Activated T-cell treated with anti-CD3 and anti-CD28 coated beads, Interleukin-2, amount 50 U/mL, for 1 hour (primary cell): Measurements from ENCODE around the gene C17orf113.
A peak's percentile ranks its signal among the peaks of the same experiment; 100 is the strongest.

Experiments
- DNase-seq: peaks from one replicate; pipeline ENCODE4 v3.0.0-alpha.2; 2020

The C17orf113 gene

GRCh38 chr17:42072323-42073187 is 22.2 kb upstream of the C17orf113 start:
- DNase-seq, result no peak

DNA sequence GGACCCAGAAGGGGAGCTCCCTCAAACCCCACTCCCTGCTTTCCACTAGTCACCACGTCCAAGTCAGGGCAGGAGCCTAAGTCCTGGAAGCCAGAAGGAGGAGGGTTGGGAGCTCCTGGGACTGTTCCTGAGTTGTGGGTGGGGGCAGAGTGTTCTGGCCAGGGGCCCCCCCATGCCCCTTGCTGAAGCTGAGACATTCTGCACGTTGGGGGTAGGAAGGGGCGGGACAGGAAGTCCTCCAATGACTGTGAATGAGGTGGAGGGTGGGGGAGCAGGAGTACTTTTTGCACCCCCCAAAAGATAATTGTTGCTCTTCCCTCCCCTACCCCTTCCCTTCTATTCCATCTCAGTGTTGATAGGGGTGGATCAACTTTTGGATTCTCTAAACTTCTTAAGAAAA is 21.4 kb upstream of the C17orf113 start:
- DNase-seq, result no peak

DNA sequence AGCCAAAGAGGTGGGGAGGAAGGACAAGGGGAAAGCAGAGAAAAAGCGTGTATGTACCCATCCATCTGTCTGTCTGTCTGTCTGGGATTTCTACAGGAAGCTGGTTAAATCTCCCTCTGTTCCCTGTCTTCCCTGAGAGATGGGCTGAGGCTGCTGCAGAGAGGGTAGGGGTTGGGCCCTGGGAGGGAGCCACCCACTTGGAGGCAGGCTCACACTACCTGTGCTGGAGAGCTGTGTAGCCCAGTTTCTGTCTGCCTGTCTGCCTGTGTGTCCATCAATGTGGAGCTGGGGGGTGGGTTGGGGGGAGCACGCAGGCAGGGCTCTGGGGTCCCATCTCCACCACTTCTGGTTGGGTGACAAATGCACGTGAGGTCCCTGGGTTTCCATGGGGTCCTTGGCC is 18.6 kb upstream of the C17orf113 start:
- DNase-seq, result no peak

GRCh38 chr17:42067371-42068091 is 17.1 kb upstream of the C17orf113 start:
- DNase-seq, result peak; percentile 76

- no peak for DNase-seq
Observed at GRCh38 chr17:42065201-42065600, 14.8 kb upstream of the C17orf113 start.

DNA sequence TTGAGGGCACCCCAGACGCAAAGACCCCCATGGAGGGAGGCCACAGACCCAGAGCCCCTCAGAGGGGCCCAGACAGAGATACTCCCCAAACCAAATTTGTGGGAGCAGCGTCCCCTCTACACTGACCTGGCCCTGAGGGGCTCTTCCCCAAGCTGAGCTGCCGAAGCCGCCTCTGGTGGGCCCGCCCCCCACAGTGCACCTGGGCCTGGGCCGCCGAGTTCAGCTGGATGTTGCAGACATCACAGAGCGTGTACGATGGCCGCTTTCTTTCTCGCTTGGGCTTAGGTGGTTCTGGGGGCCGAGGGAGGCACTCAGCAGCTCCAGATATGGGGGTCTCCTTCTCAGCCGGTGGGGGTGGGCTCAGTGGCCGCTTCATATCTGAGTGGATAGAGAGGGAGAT is 12.3 kb upstream of the C17orf113 start:
- DNase-seq, result no peak

DNA sequence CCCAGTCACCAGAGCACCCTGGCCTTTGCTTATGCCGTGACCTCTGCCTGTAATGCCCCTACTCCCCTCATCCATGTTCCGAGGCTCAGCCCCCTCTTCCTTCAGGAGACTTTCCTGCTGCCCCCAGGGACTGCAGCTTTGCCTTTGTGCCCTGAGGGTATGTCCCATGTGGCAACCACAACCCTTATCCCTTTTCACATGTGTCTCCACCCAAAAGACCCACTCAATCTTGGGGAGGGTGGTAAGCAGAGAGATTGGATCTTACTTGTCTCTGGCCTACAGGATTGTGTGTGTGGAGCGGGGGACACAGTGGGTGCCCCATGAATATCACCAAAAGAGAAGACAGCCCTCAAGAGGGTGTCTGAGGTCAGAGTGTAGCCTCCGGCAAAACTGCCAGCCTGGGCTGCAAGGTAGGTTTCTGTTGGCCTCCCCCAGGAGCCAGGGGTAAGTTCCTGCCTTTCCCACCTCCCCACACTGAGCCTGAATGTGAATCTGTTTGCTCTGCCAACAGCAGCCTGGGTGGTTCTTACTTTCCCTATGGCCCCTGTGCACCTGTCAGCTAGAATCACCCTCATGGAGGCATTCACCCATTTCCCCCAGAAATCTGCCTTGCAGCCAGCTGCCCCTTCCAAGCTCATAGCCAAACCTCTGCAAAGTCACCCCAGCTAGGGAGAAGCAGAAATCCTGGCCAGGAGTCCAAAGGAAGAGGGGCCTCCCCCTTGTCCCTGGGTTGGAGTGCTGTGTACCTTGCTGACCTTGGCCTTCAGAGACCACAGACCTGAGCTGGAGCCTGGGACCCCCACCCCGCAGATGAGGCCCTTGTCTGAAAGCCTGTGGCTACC is 11.5 kb upstream of the C17orf113 start:
- DNase-seq, result no peak

- DNase-seq, result no peak
Observed at GRCh38 chr17:42060231-42060630, 9.8 kb upstream of the C17orf113 start.

DNA sequence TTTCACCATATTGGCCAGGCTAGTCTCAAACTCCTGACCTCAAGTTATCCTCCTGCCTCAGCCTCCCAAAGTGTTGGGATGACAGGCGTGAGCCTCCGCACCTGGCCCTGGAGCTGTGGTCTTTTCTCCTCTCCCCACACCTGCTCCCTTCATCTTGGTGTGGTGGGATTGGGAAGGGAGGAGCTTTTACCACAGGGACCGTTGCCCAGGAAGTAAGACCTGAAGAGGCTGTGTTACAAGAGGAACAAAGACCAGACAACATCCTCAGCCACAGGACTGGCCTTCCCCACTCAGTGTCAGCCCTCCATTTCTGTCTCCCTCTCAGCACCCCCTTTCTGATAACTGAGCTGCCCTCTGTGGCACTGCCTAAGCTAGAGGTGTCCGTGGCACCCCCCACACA is 9.4 kb upstream of the C17orf113 start:
- DNase-seq, result no peak

DNA sequence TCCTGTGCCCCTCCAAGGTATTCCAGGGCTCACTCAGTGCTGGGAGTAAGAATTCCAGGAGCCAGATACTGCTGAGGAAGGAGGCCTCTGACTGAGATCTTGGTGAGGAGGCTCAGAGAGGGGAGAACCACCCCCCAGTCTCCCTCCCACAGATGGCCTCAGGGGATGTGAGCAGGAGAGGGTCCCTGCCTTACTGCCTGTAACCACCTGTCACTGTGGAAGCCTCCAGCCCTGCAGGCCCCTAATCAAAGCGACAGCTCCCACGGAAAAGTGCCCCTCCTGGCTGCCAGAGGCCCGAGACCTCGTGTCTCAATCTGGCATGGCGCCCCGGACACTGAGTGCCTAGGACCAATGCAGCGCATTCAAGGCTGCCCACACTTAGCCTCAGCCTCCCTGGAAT is 7.7 kb upstream of the C17orf113 start:
- no peak for DNase-seq

DNA sequence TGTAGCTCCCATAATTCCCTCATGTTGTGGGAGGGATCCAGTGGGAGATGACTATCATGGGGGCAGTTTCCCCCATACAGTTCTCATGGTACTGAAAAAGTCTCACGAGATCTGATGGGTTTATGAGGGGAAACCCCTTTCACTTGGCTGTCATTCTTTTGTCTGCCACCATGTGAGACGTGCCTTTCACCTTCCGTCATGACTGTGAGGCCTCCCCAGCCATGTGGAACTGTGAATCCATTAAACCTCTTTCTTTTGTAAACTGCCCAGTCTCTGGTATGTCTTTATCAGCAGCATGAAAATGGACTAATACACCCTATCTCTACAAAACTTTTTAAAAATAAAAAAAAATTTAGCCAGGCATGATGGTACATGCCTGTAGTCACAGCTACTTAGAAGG is 6.2 kb upstream of the C17orf113 start:
- DNase-seq, result no peak

DNA sequence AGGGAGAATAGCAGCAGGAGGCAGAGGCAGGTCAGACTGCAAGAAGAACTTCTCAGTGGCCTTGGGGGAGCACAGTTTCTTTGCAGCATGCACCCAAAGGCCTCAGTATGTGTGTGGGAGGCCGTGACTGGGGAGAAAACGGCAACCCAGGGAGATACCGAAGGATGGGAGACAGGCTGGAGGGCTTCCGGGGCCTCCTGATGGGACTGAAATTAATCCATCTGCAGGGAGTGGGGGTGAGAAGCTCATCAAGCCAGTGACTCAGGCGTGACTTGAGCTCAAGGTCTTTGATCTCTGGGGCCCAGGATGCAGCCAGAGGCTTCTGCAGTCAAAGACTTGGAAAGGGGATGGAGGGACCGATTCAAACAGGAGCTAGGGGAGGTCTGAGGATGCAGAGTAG is 5.1 kb upstream of the C17orf113 start:
- no peak for DNase-seq

- DNase-seq, result no peak
Observed at GRCh38 chr17:42055027-42055426, 4.6 kb upstream of the C17orf113 start.

GRCh38 chr17:42053731-42054500 is 3.5 kb upstream of the C17orf113 start:
- DNase-seq, result no peak

- no peak for DNase-seq
Observed at GRCh38 chr17:42052346-42052877, 2.0 kb upstream of the C17orf113 start.

DNA sequence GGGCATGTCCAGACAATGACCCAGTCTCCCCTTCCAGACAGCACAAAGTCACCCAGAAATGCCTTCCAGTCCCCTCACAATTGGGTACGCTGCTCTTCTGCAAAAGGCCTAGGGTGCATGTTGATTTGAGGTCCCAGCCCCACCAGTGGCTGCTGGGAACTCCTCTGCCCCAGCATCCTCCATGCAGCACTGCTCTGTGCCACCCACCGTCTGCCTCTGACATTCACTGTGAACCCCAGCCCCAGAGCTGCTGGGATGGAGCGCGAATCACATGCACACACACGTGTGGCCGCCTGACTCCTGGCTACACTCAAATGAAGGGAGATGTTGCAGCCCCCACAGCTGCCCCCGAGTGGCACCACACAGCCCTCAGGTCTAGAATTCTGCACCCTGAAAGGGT is 1.2 kb upstream of the C17orf113 start:
- no peak for DNase-seq

GRCh38 chr17:42051013-42051400 is 606 bp upstream of the C17orf113 start:
- DNase-seq, result no peak

GRCh38 chr17:42049834-42050392 is 488 bp downstream of the C17orf113 start:
- DNase-seq, result no peak

GRCh38 chr17:42047343-42047742 is 3.1 kb downstream of the C17orf113 start:
- no peak for DNase-seq

DNA sequence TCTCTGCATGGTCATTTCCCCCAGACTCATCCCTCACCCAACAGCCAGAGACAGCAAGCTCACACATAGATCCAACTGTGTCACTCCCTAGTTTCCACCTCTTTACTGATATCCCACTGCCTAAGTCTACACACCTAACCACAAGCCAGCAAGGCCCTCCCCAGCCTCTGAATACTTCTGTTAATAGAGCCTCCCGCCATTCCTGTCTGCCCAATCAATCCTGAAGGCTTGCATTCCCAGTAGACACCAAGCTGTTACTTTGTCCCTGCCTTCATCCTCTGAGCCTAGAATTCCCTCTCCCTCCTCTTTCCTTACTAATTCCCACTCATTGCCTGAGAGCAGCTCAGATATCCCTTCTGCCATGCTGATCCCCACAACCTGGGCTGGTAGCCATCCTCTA is 4.7 kb downstream of the C17orf113 start:
- no peak for DNase-seq

DNA sequence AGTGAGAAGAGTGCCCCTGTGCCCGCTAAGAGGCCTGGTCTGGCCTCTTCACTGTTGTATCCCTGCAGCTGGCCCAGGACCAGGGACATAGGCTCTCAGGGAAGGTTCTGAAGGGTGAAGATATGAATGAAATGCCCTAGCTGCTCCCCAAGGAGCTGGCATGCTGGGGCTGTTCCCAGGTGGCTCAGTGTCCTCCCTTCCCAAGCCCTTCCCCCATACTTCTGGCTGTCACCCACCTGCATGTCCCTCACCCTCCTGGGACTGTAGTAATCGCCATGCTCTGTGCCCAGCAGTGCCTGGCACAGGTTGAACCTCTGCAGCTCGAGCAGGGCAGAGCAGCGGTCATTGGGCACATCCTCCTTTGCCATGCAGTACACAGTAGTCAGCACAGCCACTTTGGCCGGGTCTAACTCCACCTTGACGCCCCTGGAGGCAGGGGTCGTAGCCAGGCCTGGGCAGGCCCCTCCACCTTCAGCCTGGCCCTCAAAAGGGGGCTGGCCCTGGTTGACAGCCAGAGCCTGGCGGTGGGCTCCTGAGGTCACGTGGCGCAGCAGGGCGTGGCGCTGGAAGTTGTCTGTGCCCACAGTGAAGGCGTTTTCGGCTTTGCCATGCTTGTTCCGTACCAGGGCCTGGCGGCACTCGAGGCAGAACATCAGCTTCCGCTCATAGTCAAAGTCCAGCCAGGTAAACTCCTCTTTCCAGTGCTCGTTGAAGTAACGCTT is 7.6 kb downstream of the C17orf113 start:
- DNase-seq, result no peak
